ENCODE measurements around the gene MSL1. TPM values are rescaled to one million over a fixed set of nuclear protein-coding genes. Genes with fewer than 3 reads are reported as not detected.

The MSL1 gene
- total and polyA plus RNA-seq, 8 donors: 84.1 to 203 (median 184) TPM

DNA sequence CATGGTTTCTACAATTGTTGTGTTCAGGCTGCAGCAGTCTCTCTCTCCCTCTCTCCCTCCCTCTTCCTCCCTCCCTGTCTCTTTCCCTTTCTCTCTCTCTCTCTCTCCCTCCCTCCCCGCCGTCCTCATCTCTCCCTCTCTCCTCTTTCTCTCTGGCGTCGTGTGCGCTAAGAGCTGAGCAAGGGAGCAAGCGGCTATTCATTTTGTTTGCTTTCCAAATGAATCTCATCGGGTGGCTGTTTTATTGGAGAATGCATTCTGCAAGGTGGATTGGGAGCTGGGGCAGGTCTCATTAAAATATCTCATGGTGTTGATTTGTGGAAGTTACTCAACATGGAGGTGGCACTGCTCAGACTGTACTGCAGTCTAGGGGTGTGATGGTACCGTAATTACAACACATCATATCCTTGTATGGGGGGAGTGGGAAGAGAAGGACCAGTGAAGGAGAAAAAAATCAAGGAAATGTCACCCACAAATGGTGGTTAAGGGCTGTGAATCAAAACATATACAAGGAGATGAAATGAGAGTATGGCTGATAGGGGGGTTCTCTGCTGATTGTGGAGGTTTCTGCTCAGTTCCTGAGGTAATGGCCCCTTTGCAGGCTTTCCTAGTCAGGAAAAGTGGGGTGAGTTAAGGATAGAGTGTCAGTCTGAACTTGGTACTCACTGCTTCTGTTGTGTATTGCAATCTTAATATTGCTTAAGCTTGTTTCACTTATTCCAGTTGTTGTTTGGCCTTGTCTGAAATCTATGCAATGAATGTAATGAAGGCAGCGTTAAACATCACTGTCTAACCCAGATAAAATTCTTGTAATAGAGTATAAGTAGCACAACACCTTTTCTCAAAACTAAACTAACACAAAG lies 2.7 kb downstream of the MSL1 start:
- no peak for ATAC-seq
- H3K36me3 ChIP-seq: peaks cover 0 to 40% of the 10 kb centered on the region in 2 donors
- H3K4me3 ChIP-seq: peak overlapping the region; percentile 98 to 99
- peak overlapping the region; percentile 95 to 98 for H3K27ac ChIP-seq
- H3K9me3 ChIP-seq: no peaks in the 10 kb centered on the region
- TF ChIP-seq, protein P1, sequence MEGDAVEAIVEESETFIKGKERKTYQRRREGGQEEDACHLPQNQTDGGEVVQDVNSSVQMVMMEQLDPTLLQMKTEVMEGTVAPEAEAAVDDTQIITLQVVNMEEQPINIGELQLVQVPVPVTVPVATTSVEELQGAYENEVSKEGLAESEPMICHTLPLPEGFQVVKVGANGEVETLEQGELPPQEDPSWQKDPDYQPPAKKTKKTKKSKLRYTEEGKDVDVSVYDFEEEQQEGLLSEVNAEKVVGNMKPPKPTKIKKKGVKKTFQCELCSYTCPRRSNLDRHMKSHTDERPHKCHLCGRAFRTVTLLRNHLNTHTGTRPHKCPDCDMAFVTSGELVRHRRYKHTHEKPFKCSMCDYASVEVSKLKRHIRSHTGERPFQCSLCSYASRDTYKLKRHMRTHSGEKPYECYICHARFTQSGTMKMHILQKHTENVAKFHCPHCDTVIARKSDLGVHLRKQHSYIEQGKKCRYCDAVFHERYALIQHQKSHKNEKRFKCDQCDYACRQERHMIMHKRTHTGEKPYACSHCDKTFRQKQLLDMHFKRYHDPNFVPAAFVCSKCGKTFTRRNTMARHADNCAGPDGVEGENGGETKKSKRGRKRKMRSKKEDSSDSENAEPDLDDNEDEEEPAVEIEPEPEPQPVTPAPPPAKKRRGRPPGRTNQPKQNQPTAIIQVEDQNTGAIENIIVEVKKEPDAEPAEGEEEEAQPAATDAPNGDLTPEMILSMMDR (IDR thresholded peaks at IDR 0.05): no peak
- H3K4me1 ChIP-seq: peaks cover 10 to 59% of the 10 kb centered on the region in 2 donors
- H3K27me3 ChIP-seq: no peaks in the 10 kb centered on the region
- intact Hi-C loops (cut with DNase I): no loop called here
- no peak for DNase-seq

DNA sequence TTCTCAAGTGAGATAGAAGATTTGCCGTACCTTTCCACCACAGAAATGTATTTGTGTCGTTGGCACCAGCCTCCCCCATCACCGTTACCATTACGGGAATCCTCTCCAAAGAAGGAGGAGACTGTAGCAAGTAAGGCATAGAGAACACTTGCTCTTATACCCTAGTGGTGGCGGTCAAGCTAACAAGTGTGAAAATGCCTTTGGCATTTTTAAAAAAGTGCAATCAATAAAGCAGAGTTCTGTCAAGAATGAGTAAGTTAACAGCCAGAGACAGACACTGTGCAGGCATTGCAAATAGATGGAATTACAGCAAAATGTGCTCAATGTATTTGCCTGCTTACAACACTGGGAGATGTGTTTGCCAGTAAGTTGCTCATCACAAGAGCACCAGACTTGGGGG lies 7.7 kb downstream of the MSL1 start:
- no peak overlapping the region for H3K4me3 ChIP-seq
- peaks cover 4 to 84% of the 10 kb centered on the region in 2 donors for H3K36me3 ChIP-seq
- no peaks in the 10 kb centered on the region for H3K27me3 ChIP-seq
- no peak for DNase-seq
- no peaks in the 10 kb centered on the region for H3K9me3 ChIP-seq
- peak overlapping the region in 1 of 2 donors; percentile 94 for H3K27ac ChIP-seq
- intact Hi-C loops (cut with DNase I): no loop called here
- TF ChIP-seq, protein P1 (IDR thresholded peaks at IDR 0.05): no peak
- no peak for ATAC-seq
- H3K4me1 ChIP-seq: peaks cover 4 to 60% of the 10 kb centered on the region in 2 donors

DNA sequence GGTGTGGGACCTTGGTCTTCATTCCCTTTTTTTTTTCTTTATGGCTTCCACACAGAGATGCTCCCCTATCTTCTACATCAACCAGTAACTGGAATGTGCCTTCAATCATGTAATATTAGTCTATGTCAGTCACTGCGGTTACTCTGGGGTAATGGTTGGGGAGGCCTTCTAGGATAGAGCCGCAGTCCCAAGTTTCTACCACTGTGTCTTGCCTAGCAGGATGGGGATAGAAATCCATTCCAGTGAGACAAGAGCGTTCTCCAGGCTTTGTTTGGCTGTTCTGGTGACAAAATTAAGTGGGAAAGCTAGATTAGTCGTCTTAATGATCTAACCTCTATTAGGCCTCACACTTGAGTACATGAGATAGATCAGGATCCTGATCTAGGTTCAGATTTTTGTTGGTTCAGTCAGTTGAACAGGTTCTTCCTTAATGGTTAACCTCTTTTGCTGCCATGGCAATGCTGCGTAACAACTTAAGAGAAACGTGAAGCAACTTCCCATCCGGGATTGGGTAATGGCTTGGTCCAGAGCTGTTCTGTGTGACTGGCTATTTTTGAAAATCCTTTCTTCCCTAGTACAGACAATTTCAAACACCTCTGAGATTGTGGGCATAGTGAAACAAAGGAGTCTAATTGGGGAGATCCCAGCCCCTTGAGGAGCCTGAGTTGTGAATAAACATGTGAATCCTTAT lies 8.7 kb downstream of the MSL1 start:
- peak overlapping the region; percentile 65 to 94 for H3K27ac ChIP-seq
- TF ChIP-seq, protein P1 (IDR thresholded peaks at IDR 0.05): no peak
- no peak overlapping the region for H3K4me3 ChIP-seq
- intact Hi-C loops (cut with DNase I): no loop called here
- ATAC-seq (peak; percentile 93), DNase-seq (peak in 2 of 4 donors; percentile 60 to 64)
- H3K36me3 ChIP-seq: peaks cover 4 to 94% of the 10 kb centered on the region in 2 donors
- no peaks in the 10 kb centered on the region for H3K9me3 ChIP-seq
- H3K4me1 ChIP-seq: peaks cover 0 to 50% of the 10 kb centered on the region in 2 donors
- no peaks in the 10 kb centered on the region for H3K27me3 ChIP-seq

DNA sequence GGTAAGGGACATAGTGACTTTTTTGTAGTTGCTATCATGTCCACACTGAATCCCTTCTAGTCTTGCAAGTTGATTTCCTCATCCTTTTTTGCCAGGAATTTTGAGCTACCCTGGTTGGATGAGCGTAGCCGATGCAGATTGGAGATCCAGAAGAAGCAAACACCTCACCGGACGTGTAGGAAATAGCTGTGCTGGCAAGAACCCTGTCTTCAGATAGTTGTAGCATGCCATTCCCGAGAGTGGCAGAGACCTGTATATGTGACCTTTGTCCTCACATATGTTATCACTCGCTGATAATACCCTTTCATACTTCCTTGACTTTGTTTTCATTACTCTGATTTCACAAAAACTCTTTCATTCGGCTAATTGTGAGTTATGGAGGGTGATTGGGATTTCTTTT lies 12.4 kb downstream of the MSL1 start:
- H3K36me3 ChIP-seq: peaks cover 4 to 87% of the 10 kb centered on the region in 2 donors
- intact Hi-C loops (cut with DNase I): no loop called here
- TF ChIP-seq, protein P1 (IDR thresholded peaks at IDR 0.05): no peak
- DNase-seq: no peak
- H3K27ac ChIP-seq: peak overlapping the region in 1 of 2 donors; percentile 10
- no peak overlapping the region for H3K4me3 ChIP-seq
- peaks cover 3 to 43% of the 10 kb centered on the region in 2 donors for H3K4me1 ChIP-seq
- no peaks in the 10 kb centered on the region for H3K27me3 ChIP-seq
- no peak for ATAC-seq
- no peaks in the 10 kb centered on the region for H3K9me3 ChIP-seq

DNA sequence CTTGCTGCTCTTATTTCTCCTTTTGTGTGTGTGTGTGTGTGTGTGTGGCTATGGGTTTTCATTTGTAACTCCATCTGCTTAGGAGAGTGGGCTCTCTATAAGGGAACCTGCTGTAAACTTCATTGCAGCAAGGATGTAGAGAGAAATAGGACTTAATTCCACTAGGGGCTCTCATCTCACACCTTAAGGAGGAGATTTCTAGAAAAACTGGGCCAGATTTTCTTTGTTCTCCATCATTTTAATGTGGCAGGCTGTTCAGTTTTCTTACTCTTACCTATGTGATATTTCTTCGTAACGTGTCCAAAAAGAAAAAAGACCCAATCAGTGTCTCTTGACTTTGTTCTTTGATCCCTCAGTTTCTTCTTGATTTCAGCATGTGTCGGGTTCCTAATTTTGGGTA lies 14.0 kb downstream of the MSL1 start:
- Histone ChIP-seq H3K4me3 (no peak overlapping the region), H3K36me3 (peaks cover 4 to 73% of the 10 kb centered on the region in 2 donors), H3K27ac (peak overlapping the region in 1 of 2 donors; percentile 53), H3K9me3 (no peaks in the 10 kb centered on the region), H3K27me3 (no peaks in the 10 kb centered on the region), H3K4me1 (peaks cover 8 to 33% of the 10 kb centered on the region in 2 donors)
- TF ChIP-seq, protein P1 (IDR thresholded peaks at IDR 0.05): no peak
- intact Hi-C loops (cut with DNase I): no loop called here
- no peak for DNase-seq
- no peak for ATAC-seq
